Right lobe of liver (tissue), 4 donors: ENCODE data around the gene CCDC148.

ENCODE experiments used
- CTCF ChIP-seq, 4 donors: fragments of 200-600 bp in 3 of 4; fragments of 450-650 bp in 1 of 4; IDR thresholded peaks; one replicate each; pipeline versions ENCODE4 v1.5.1 to v1.8.0; 2016 to 2022; ENCODE audit warnings: antibody characterized with exemption in 4 of 4, mild to moderate bottlenecking in 2 of 4
- POLR2A ChIP-seq: fragments of 450-650 bp; IDR thresholded peaks from one replicate; pipeline ENCODE4 v1.6.1; 2017; ENCODE audit warnings: antibody characterized with exemption, mild to moderate bottlenecking
- donor health status: DM: no; HTN: no; CAD: no.
- donor health status: DM: no; HTN: no; CAD: no.
- donor health status: DM: no; HTN: yes; CAD: no.

GRCh38 chr2:158481116-158481515 lies 24.6 kb upstream of the CCDC148 start:
- TF ChIP-seq CTCF (IDR thresholded peaks at IDR 0.05) (no peak), POLR2A (no peak)
